Stimulated activated CD8-positive, alpha-beta memory T cell treated with anti-CD3 and anti-CD28 coated beads, Interleukin-4, amount 100 ng/mL, for 24 hours (primary cell): ENCODE results near the gene MGAT4B.
"Not testable (repeated sequence)": the region's sequence is repeated elsewhere in the genome, so short reads cannot be mapped to it uniquely, and the experiment has no call there.

Experiments
- DNase-seq: peaks from one replicate; pipeline ENCODE4 v3.0.0-alpha.2; 2020; ENCODE audit warnings: low read depth

Gene MGAT4B

GRCh38 chr5:179794575-179794974 lies 12.1 kb downstream of the MGAT4B start:
- no peak for DNase-seq

- DNase-seq, result no peak
Measured at GRCh38 chr5:179794171-179794570, 12.5 kb downstream of the MGAT4B start.

- no peak for DNase-seq
Measured at GRCh38 chr5:179793468-179794139, 13.1 kb downstream of the MGAT4B start, which contains the start of gene LTC4S. TSS of gene LTC4S (plus strand) at chr5:179793986. CDS start at chr5:179794081, 95 bp downstream.

GRCh38 chr5:179792612-179793467 lies 13.8 kb downstream of the MGAT4B start:
- DNase-seq, result no peak

- DNase-seq, result no peak
Measured at GRCh38 chr5:179791881-179792611, 14.6 kb downstream of the MGAT4B start.

- DNase-seq, result not testable (repeated sequence)
Measured at GRCh38 chr5:179789278-179789677, 17.4 kb downstream of the MGAT4B start.

- no peak for DNase-seq
Measured at GRCh38 chr5:179788193-179788854, 18.3 kb downstream of the MGAT4B start.

GRCh38 chr5:179786861-179787260 lies 19.8 kb downstream of the MGAT4B start:
- DNase-seq, result no peak

- no peak for DNase-seq
Measured at GRCh38 chr5:179783128-179783527, 23.5 kb downstream of the MGAT4B start.

- no peak for DNase-seq
Measured at GRCh38 chr5:179781846-179782245, 24.8 kb downstream of the MGAT4B start.

- DNase-seq, result no peak
Measured at GRCh38 chr5:179780362-179780761, 26.3 kb downstream of the MGAT4B start.

- no peak for DNase-seq
Measured at GRCh38 chr5:179779826-179780225, 26.8 kb downstream of the MGAT4B start.

GRCh38 chr5:179778591-179778990 lies 28.1 kb downstream of the MGAT4B start:
- no peak for DNase-seq

GRCh38 chr5:179777909-179778308 lies 28.8 kb downstream of the MGAT4B start:
- DNase-seq, result no peak

GRCh38 chr5:179777456-179777855 lies 29.2 kb downstream of the MGAT4B start:
- DNase-seq, result no peak

GRCh38 chr5:179776411-179776938 lies 30.2 kb downstream of the MGAT4B start:
- DNase-seq, result no peak

GRCh38 chr5:179774442-179774841 lies 32.2 kb downstream of the MGAT4B start:
- no peak for DNase-seq

GRCh38 chr5:179773686-179774040 lies 33.0 kb downstream of the MGAT4B start:
- no peak for DNase-seq

GRCh38 chr5:179772351-179772750 lies 34.3 kb downstream of the MGAT4B start:
- no peak for DNase-seq

- DNase-seq, result no peak
Measured at GRCh38 chr5:179771311-179771895, 35.3 kb downstream of the MGAT4B start.

GRCh38 chr5:179769796-179770195 lies 36.9 kb downstream of the MGAT4B start:
- DNase-seq, result no peak

GRCh38 chr5:179769271-179769670 lies 37.4 kb downstream of the MGAT4B start:
- no peak for DNase-seq
